Stimulated activated CD4-positive, alpha-beta T cell treated with anti-CD3 and anti-CD28 coated beads, Interleukin-1b, Interleukin-23, amount 100 ng/mL, for 24 hours (primary cell): ENCODE data around the gene HOPX.
"Not testable (repeated sequence)": the region's sequence is repeated elsewhere in the genome, so short reads cannot be mapped to it uniquely, and the experiment has no call there.

ENCODE experiments used
- DNase-seq, 4 experiments: peaks; one replicate each; pipeline ENCODE4 v3.0.0-alpha.2; 2020; ENCODE audit warnings: low read depth in 4 of 4, low spot score in 1 of 4

Gene HOPX

GRCh38 chr4:56681158-56681852 is at the start of gene HOPX:
Gene HOPX, minus strand, starts transcription at chr4:56681296. Its CDS starts 23,480 bp downstream, at chr4:56657816.
- DNase-seq = peak; percentile 26 to 51 (median 32)

- DNase-seq = no peak
Observed at GRCh38 chr4:56730097-56730496, 49.0 kb upstream of the HOPX start.

GRCh38 chr4:56728512-56728911 is 47.4 kb upstream of the HOPX start:
- DNase-seq = no peak

- DNase-seq = no peak
Observed at GRCh38 chr4:56727150-56727549, 46.1 kb upstream of the HOPX start.

- DNase-seq = not testable (repeated sequence)
Observed at GRCh38 chr4:56726593-56726992, 45.5 kb upstream of the HOPX start.

- DNase-seq = no peak
Observed at GRCh38 chr4:56723659-56724230, 42.6 kb upstream of the HOPX start.

GRCh38 chr4:56723201-56723605 is 42.1 kb upstream of the HOPX start:
- peak in 2 of 4 experiments; percentile 20 to 26 for DNase-seq

- DNase-seq = no peak
Observed at GRCh38 chr4:56708146-56708545, 27.1 kb upstream of the HOPX start.

GRCh38 chr4:56705966-56706365 is 24.9 kb upstream of the HOPX start:
- no peak for DNase-seq

GRCh38 chr4:56705334-56705733 is 24.2 kb upstream of the HOPX start:
- DNase-seq = no peak

- DNase-seq = no peak
Observed at GRCh38 chr4:56704089-56704871, 23.2 kb upstream of the HOPX start.

GRCh38 chr4:56703378-56703777 is 22.3 kb upstream of the HOPX start:
- no peak for DNase-seq

GRCh38 chr4:56701644-56702043 is 20.5 kb upstream of the HOPX start:
- DNase-seq = no peak

GRCh38 chr4:56701161-56701480 is 20.0 kb upstream of the HOPX start:
- DNase-seq = no peak

GRCh38 chr4:56699537-56700105 is 18.5 kb upstream of the HOPX start:
- DNase-seq = no peak

- DNase-seq = no peak
Observed at GRCh38 chr4:56698329-56698728, 17.2 kb upstream of the HOPX start.

GRCh38 chr4:56696056-56696455 is 15.0 kb upstream of the HOPX start:
- DNase-seq = no peak

GRCh38 chr4:56693476-56693875 is 12.4 kb upstream of the HOPX start:
- not testable (repeated sequence) for DNase-seq

- DNase-seq = no peak
Observed at GRCh38 chr4:56692576-56692975, 11.5 kb upstream of the HOPX start.

GRCh38 chr4:56691425-56691824 is 10.3 kb upstream of the HOPX start:
- no peak for DNase-seq

GRCh38 chr4:56690393-56690792 is 9.3 kb upstream of the HOPX start:
- DNase-seq = no peak
